ENCODE measurements around the gene PLD1. TPM values are rescaled to one million over a fixed set of nuclear protein-coding genes. Genes with fewer than 3 reads are reported as not detected.

The PLD1 gene
- total RNA-seq: 7.7 and 8.5 TPM in 2 replicates

GRCh38 chr3:171809861-171810628 is at the start of gene PLD1:
Gene PLD1 (minus strand): TSS chr3:171810483. CDS start chr3:171738051, 72,432 bp downstream.

DNA sequence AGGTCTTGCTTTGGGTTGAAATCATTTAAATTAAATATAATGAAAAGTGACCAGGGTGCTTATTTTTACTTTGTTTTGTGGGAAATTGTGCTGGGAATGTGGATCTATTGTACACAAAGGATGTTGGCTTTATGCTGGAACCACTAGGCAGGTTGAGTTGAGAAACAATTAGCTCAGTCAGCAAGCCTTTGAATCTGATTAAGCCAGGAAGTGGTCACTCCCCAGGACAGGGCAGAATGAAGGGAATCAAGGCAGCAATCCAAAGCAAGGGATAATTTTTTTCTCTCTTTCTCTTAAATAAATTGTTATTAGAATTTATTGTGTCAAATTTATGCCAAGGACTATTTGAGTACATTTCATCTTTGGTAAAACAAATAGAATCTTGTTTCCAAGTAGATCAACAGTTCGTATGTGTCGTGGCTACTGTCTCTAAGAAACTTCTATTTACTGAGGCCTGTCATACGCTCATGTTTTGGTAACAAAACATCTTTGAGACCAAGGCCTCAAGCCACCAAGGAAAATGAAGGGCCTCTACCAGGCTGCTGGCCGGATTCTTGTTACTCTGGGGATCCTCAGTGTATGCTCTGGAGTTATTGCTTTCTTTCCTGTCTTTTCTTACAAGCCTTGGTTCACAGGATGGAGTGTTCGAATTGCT is 32.7 kb upstream of the PLD1 start, which contains the start of gene TMEM212:
Gene TMEM212, plus strand, starts transcription at position 486 of the 655 bp plus-strand sequence. Its CDS starts 35 bp downstream, at position 521.

Other genes starting within 250 kb of the PLD1 start
- gene TMEM212, start 32.9 kb upstream of the PLD1 start, total RNA-seq: not detected in 2 replicates
- 23.6 and 34.1 TPM in 2 replicates for gene FNDC3B, start 229.1 kb upstream of the PLD1 start, total RNA-seq

All from hair follicular keratinocyte (primary cell).